GM19043 (cell line): ENCODE data around the gene JPH2.
"Not testable (repeated sequence)": the region's sequence is repeated elsewhere in the genome, so short reads cannot be mapped to it uniquely, and the experiment has no call there.

Experiments used
- ATAC-seq: cut with Tn5 transposase; IDR thresholded peaks from one replicate; pipeline ENCODE4 v1.9.1; 2021; ENCODE audit warnings: low read depth; ENCODE audit not compliant: unreplicated experiment

The JPH2 gene

GRCh38 chr20:44187054-44187771 is at the start of gene JPH2:
Gene JPH2, minus strand, starts transcription at chr20:44187188. Its CDS starts 483 bp downstream, at chr20:44186705.
- no peak for ATAC-seq

GRCh38 chr20:44235702-44236101 is 48.7 kb upstream of the JPH2 start:
- no peak for ATAC-seq

- ATAC-seq, result no peak
These were observed 47.8 kb upstream of the JPH2 start for GRCh38 chr20:44234566-44235317.

GRCh38 chr20:44233436-44234016 is 46.5 kb upstream of the JPH2 start:
- no peak for ATAC-seq

- not testable (repeated sequence) for ATAC-seq
These were observed 45.5 kb upstream of the JPH2 start for GRCh38 chr20:44232469-44232856.

- no peak for ATAC-seq
These were observed 44.9 kb upstream of the JPH2 start for GRCh38 chr20:44231713-44232468.

GRCh38 chr20:44231193-44231592 is 44.2 kb upstream of the JPH2 start:
- no peak for ATAC-seq

GRCh38 chr20:44228465-44229258 is 41.7 kb upstream of the JPH2 start:
- ATAC-seq, result no peak

GRCh38 chr20:44224637-44225036 is 37.6 kb upstream of the JPH2 start:
- ATAC-seq, result no peak

GRCh38 chr20:44223721-44224120 is 36.7 kb upstream of the JPH2 start:
- no peak for ATAC-seq

GRCh38 chr20:44222633-44223368 is 35.8 kb upstream of the JPH2 start:
- ATAC-seq, result no peak

- no peak for ATAC-seq
These were observed 35.0 kb upstream of the JPH2 start for GRCh38 chr20:44222027-44222426.

- no peak for ATAC-seq
These were observed 34.5 kb upstream of the JPH2 start for GRCh38 chr20:44221368-44221954.

GRCh38 chr20:44219791-44220190 is 32.8 kb upstream of the JPH2 start:
- no peak for ATAC-seq

GRCh38 chr20:44219170-44219730 is 32.3 kb upstream of the JPH2 start:
- ATAC-seq, result no peak

GRCh38 chr20:44218446-44218845 is 31.5 kb upstream of the JPH2 start:
- ATAC-seq, result no peak

GRCh38 chr20:44217342-44218092 is 30.5 kb upstream of the JPH2 start:
- no peak for ATAC-seq

- no peak for ATAC-seq
These were observed 28.1 kb upstream of the JPH2 start for GRCh38 chr20:44215125-44215524.
